Anterior cingulate cortex (tissue), 58 donors: ENCODE measurements around the gene IPPK.
"Not testable (repeated sequence)": the region's sequence is repeated elsewhere in the genome, so short reads cannot be mapped to it uniquely, and the experiment has no call there.

Experiments
- DNase-seq, 58 donors: peaks; one replicate each; lab custom pipeline; 2025; lab: John Stamatoyannopoulos, UW

The IPPK gene

GRCh38 chr9:92603100-92603499, 66.8 kb downstream of the IPPK start:
- no peak for DNase-seq

DNA sequence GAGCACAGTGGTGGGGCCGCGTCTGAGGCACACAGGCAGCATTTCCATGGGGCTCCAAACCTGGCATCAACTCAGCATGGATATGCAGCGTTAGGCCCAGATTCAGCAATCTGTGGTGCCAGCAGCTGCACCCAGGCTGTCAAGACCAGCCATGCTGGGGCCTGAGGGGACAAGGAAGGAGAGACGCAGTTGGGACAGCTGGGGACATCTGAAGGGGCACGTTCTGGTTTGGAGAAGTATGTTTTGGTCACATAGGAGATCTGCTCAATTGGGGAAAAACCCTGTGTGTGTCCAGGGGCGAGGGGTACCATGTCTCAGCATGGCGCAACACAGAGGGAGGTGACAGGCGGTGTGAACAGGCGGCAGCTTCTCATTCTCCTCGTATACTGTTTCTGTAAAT, 67.5 kb downstream of the IPPK start:
- DNase-seq = no peak

DNA sequence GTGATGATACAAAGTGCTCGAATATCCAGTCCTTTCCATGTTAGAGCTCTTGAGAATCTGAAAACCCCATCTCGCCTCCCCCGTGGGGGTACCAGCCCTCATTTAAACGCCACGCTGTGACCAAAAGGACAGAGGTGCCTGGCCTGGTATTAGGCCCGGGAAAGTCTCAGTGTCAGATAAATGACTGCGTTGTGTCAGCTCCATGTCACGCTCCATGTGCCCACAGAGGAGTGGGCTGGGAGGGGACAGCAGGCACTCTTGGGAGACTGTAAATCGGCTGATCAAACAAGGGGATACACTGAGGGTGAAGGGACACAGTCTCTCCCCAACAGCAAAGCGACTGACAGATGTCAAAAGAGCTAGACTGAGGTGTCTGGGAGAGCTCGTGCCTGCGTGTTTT, 68.5 kb downstream of the IPPK start:
- DNase-seq = no peak

DNA sequence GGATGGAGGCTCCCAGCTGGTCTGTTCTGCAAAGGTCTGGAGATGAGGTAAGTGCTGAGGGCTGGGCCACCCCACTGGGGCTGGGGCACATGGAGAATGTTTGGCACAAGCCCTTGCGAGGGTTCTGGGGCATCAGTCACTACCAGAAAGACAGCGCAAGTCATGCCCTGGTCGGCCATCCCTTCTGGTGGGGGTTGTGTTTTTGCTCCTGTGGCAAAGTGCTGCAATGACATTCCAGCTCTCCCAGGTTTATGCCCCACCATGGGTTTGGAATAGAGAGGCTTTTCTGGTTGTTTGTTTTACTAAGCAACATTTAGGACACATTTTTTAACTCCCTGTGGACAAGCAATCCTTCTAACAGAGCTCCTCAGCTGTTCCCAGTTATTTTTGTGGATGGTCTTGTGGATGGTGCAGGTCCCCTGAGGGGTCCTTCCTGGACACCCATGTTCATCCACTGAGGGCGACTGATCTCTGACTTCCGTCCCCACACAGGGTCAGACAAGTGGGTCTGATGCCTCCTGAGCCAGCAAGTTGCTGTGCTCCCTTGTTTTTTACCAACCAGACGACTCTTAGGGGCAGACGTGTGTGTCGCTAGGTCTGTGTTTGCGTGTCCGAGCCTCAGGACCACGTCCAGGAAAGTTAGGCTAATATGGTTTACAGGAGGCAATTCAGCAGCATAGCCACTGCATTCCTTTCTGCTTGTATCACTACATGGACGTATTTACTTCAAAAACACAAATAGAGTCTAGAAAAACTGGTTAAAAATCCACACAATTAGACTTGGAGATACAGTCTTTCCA, 69.3 kb downstream of the IPPK start:
- no peak for DNase-seq

- no peak for DNase-seq
These were observed 69.9 kb downstream of the IPPK start for GRCh38 chr9:92599938-92600461.

DNA sequence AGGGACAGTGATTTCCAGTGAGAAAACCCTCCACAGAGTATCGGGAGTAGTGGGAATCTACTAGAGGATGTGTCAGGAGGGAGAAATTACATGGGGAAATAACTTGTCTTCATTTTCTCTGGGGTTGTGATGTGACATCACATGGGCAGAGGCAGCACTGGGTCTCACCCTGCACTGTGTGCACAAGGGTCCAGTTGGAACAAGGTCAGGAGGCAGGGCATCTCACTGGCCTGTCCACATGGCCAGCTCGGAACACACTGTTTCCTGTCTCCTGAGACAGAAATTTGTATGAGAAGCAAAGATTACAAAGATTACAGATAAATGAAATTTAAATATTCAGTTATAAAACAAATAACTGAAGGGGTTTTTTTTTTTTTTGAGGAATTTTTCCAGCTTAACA, 71.5 kb downstream of the IPPK start:
- no peak for DNase-seq

DNA sequence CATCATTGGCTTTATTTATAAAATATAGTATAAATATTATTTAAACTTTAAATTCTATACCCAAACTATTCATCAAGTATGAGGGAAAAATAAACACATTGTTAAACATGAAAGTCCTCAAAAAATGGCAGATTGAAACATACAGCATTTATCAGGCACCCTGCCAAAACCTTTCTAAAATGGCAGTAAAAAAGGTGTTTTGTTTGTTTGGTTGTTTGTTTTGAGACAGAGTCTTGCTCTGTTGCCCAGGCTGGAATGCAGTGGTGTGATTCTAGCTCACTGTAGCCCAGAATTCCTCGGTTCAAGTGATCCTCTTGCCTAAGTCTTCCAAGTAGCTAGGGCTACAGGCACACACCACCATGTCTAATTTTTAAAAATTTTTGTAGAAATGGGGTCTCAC, 74.0 kb downstream of the IPPK start:
- no peak for DNase-seq

DNA sequence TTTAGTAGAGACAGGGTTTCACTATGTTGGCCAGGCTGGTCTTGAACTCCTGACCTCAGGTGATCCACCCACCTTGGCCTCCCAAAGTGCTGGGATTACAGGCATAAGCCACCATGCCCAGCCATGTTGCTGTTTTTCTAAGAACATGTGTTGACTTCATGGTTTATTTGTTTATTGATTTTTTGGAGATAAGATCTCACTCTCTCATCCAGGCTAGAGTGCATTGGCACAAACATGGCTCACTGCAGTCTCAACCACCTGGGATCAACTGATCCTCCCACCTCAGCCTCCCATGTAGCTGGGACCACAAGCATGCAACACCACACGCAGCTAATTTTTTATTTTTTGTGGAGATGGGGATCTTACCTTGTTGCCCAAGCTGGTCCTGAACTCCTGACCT, 74.9 kb downstream of the IPPK start:
- not testable (repeated sequence) for DNase-seq

DNA sequence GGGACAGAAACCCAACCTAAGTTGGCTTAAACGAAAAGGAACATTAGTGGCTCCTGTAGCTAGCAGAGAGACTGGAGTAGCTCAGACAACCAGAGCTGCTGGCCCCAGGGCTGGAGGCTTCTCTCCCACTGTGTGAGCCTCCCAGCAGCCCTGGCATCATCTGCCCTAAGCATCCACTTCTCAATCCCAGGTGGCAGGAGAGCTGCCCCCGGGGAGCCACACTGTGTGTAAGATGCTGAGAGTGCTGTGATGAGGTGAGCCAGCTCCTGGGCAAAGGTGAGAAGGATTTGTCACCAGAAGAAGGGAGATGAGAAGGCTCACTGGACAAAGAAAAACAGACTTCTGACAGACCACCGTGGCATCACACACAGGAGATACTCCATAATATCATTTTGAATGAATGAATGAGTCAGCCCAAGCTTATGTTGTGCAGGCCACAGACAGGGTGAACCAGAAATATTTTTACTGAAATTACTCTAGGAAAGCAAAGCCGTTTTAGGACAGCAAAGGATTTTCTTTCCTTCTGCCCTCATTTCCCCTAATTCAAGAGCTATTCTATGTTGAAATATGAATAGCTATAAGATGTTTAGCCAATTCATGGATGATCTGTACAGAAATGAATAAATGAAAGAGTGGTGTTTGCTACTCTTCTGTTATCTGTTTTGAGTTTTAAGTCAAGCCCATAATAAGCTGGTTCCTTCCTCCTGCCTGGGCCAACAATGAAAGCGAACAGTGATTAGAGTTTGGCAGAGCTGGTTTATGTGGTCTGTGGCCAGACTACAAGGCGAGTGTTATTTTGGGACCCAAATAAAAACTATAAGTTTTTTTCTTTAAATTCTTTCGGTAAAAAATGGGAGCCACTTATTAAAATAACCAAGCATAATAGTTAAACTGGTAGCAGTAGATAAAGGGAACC, 76.7 kb downstream of the IPPK start:
- DNase-seq = no peak

DNA sequence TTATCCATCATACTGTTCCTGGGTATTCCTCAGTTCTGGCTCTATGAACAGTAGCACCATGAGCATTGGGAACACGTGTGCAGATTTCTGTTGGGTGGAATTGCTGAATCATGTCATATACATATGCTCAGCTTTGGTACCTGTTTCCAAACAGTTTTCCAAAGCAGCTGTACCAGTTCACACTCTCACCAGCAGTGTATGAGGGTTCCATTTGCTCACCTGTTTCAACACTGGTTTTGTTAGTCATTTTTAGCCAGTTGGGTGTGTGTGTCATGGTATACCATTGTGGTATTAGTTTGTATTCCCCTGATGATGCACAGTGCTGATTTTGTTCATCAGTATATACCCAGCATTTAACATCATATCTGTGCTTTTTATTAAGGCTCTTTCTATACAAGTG, 77.4 kb downstream of the IPPK start:
- DNase-seq = no peak

GRCh38 chr9:92590377-92590776, 79.6 kb downstream of the IPPK start:
- peak in 6 of 58 donors; percentile 5 to 41 (median 12) for DNase-seq

DNA sequence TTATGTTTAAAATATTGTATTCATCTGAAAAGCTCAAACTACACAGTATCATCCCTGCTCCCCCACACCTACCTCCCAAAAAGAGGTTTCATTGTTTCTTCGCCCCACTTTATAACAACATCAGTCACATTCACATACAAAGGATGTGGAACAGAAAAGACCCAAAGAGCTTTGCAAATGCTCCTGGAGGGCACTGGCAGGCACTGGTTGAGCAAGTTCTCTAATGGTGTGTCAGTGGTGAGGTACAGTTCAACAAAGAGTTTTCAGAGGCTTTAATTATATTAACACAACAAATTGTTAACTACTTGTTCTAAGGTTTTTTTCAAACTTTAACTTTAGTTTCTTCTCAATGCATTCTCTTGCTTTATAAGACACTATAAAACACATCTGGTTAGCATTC, 80.0 kb downstream of the IPPK start:
- no peak for DNase-seq

- DNase-seq = no peak
These were observed 93.8 kb downstream of the IPPK start for GRCh38 chr9:92576175-92576574.

GRCh38 chr9:92573612-92574011, 96.3 kb downstream of the IPPK start:
- DNase-seq = not testable (repeated sequence)

DNA sequence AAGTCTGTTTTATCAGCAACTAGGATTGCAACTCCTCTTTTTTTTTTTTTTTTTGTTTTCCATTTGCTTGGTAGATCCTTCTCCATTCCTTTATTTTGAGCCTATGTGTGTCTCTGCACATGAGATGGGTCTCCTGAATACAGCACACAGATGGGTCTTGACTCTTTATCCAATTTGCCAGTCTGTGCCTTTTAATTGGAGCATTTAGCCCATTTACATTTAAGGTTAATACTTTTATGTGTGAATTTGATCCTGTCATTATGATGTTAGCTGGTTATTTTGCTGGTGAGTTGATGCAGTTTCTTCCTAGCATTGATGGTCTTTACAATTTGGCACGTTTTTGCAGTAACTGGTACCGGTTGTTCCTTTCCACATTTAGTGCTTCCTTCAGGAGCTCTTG, 98.1 kb downstream of the IPPK start:
- DNase-seq = not testable (repeated sequence)

DNA sequence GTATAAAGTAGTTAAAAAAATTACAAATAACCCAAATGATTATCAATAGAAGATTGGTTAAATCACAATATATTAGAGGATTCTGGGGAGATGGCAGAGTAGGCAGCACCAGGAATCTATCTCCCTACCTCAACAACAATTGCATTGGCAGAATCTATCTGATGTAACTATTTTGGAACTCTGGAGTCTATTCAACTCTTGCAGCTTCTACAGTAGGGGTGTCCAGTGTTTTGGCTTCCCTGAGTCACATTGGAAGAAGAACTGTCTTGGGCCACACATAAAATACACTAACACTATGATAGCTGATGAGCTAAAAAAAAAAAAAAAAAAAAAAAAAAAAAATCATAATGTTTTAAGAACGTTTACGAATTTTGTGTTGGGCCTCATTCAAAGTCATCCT, 104.9 kb downstream of the IPPK start:
- DNase-seq = no peak

- DNase-seq = no peak
These were observed 105.4 kb downstream of the IPPK start for GRCh38 chr9:92564504-92564903.
